Measurements from ENCODE around the gene THSD7B.

THSD7B gene

DNA sequence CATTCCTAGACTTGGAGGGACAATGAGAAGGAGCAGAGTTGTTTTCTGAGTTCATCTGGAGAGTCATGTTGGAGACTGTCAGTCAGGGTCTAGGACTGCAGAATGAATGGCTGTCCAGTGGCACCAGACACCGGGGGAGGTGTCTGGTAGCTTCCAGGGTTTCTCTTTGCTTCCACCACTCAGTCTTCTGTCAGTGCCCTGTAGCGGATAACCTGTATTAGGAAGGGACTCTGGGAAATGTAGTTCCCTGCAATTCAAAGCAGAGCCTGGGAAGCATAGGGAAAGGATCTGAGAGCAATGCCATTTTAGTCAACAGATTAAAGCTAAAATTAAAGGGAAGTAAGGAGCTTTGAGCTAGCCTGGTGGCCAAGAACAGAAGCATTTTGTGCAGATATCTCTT, 257.9 kb downstream of the THSD7B start:
- ChIA-PET POLR2A (no interaction called here), CTCF (interaction anchor here (1.2 kb wide), 1 partner anchor 9 kb away, joined by 6 read pairs; no protein-coding TSS in a partner anchor)
- TF ChIP-seq, protein P1, sequence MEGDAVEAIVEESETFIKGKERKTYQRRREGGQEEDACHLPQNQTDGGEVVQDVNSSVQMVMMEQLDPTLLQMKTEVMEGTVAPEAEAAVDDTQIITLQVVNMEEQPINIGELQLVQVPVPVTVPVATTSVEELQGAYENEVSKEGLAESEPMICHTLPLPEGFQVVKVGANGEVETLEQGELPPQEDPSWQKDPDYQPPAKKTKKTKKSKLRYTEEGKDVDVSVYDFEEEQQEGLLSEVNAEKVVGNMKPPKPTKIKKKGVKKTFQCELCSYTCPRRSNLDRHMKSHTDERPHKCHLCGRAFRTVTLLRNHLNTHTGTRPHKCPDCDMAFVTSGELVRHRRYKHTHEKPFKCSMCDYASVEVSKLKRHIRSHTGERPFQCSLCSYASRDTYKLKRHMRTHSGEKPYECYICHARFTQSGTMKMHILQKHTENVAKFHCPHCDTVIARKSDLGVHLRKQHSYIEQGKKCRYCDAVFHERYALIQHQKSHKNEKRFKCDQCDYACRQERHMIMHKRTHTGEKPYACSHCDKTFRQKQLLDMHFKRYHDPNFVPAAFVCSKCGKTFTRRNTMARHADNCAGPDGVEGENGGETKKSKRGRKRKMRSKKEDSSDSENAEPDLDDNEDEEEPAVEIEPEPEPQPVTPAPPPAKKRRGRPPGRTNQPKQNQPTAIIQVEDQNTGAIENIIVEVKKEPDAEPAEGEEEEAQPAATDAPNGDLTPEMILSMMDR (IDR thresholded peaks at IDR 0.05; ENCODE audit: control extremely low read depth, extremely low read depth, low read depth, missing control alignments) = no peak
- DNase-seq (ENCODE audit: extremely low spot score) = no peak

DNA sequence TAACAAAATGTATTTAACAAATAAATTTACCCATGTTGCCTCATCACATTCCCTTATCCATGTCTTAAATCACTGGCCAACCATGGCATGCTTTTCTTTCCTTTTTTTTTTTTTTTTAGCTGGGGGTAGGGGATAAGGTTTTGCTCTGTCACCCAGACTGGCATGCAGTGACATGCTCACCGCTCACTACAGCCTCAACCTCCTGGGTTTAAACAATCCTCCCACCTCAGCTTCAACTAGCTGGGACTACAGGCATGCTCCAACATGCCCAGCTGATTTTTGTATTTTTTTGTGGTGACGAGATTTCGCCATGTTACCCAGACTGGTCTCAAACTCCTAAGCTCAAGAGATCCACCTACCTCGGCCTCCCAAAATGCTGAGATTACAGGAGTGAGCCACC, 266.4 kb downstream of the THSD7B start:
- TF ChIP-seq, protein P1 (IDR thresholded peaks at IDR 0.05; ENCODE audit: control extremely low read depth, extremely low read depth, low read depth, missing control alignments) = no peak
- ChIA-PET POLR2A (no interaction called here), CTCF (interaction anchor here (1.5 kb wide), 1 partner anchor 8 kb away, joined by 6 read pairs; no protein-coding TSS in a partner anchor)

DNA sequence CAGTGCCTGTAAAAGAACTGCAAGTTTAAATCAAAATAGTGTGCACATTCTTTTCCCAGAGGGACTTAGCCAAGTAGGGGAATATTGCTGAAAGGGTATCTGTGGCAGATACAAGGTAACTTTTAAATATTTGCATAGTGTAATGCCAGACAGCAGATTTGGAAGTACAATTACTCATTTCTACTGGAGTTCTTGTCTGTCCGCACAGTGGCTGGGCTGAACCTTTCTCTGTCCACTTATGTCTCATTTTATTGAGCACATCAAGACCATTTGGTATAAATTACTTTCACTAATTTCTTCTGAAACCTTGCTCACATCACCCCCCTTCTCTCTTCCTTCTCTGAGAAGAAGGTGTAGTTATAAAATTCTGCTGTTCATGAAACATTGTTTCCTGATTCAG, 271.3 kb downstream of the THSD7B start:
- ChIA-PET POLR2A (no interaction called here), CTCF (no interaction called here)
- TF ChIP-seq, protein P1 (IDR thresholded peaks at IDR 0.05; ENCODE audit: control extremely low read depth, extremely low read depth, low read depth, missing control alignments) = no peak
- DNase-seq (ENCODE audit: extremely low spot score) = no peak

More for the DNA sequence above, 266.4 kb downstream of the THSD7B start:
- no peak for DNase-seq (ENCODE audit: extremely low spot score)

DNA sequence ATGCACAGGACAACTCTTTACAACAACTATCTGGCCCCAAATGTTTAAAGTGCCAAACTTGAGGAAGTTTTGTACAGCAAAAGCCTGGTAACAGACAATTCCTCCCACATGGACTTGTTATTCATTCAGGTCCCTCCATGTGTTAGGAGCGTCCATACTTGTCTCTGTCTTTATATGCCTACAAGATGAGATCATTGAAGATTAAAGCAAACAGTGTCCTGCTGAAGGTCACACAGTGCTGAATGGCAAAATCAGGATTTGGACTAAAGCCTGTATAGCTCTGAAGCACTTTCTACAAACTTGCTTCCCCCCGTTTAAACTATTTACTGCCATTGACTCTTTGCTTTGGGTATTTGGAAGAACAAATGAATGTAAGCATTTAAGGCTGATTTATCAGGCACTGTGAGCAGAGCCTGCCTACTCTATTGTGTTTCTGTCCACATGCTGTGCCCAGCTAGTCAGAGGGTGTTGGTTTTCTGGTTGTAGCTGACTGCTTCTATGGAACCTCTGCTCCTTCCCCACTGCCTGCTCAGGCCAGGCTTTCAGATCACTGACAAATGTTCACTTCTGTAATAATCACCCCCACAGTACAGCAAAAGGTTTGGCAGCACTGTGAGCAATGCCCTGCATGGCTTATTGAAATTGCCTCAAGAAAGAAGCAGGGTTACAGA, 274.3 kb downstream of the THSD7B start:
- DNase-seq (ENCODE audit: extremely low spot score) = no peak
- ChIA-PET CTCF (interaction anchor here (0.9 to 1.9 kb wide), 3 partner anchors 9 to 27 kb away, joined by 3 to 5 read pairs (median 4); no protein-coding TSS in a partner anchor), POLR2A (no interaction called here)
- TF ChIP-seq, protein P1 (IDR thresholded peaks at IDR 0.05; ENCODE audit: control extremely low read depth, extremely low read depth, low read depth, missing control alignments) = no peak

DNA sequence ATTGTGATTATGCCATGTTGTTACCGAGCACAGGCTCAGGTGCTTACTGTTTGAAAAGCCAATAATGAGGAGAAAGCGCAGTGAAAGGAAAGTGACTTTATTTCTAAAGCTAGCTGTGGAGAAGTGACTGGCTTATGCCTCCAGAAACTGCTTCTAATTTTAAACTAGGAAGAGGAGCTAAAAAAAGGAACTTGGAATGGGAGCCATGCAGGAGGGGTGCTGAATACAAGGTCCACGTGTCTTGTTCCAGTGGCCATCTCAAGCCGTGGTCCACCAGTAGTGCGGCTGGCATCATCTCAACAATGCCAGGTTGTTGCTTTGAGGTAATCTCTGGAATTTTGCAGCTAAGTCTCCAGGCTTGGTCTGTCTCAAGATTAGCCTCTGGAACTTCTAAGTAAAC, 282.0 kb downstream of the THSD7B start:
- DNase-seq (ENCODE audit: extremely low spot score) = no peak
- CTCF ChIA-PET = no interaction called here
- TF ChIP-seq, protein P1 (IDR thresholded peaks at IDR 0.05; ENCODE audit: control extremely low read depth, extremely low read depth, low read depth, missing control alignments) = no peak
- POLR2A ChIA-PET = no interaction called here

DNA sequence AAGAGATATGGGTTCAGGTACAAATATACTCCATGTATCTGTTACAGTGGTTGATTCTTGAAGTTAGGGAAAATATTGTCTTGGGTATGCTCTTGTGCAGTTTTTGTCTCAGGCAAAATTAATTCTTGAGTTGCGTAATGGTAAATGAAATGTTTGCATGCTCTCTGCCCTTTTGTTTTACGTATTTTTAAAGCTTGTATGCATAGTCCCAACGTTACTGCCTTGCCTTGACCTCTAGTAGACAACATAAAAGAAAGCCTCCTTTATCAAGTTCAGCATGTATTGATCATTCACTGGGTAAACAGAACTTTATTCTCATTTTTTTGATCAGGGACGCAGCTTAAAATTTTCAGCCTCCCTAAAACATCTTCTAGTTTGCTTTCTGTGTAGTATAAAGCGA, 283.1 kb downstream of the THSD7B start:
- TF ChIP-seq, protein P1 (IDR thresholded peaks at IDR 0.05; ENCODE audit: control extremely low read depth, extremely low read depth, low read depth, missing control alignments) = no peak

More for the DNA sequence above, 283.1 kb downstream of the THSD7B start:
- POLR2A ChIA-PET = no interaction called here
- CTCF ChIA-PET = interaction anchor here (0.9 to 1.3 kb wide), 3 partner anchors 8 to 14 kb away, joined by 3 to 5 read pairs (median 3); no protein-coding TSS in a partner anchor
- DNase-seq (ENCODE audit: extremely low spot score) = no peak

Data from GM10248 (cell line).